Type B pancreatic cell (in vitro differentiated cells): Measurements from ENCODE around the gene KRCC1. TPM values are rescaled to one million over a fixed set of nuclear protein-coding genes. Genes with fewer than 3 reads are reported as not detected.
"Not testable (repeated sequence)": the region's sequence is repeated elsewhere in the genome, so short reads cannot be mapped to it uniquely, and the experiment has no call there.

Experiments
- DNase-seq: peaks from one replicate; pipeline ENCODE4 v3.0.0; 2021; ENCODE audit warnings: mixed read lengths; ENCODE audit not compliant: unreplicated experiment; ENCODE audit errors: extremely low spot score
- H3K27ac Mint-ChIP-seq: 2 replicates; pipeline ENCODE4 v1.8.0; 2021; ENCODE audit warnings: mild to moderate bottlenecking, mixed read lengths
- H3K27me3 Mint-ChIP-seq: 2 replicates; pipeline ENCODE4 v1.8.0; 2021; ENCODE audit warnings: mixed read lengths
- H3K36me3 Mint-ChIP-seq: 2 replicates; pipeline ENCODE4 v1.8.0; 2021; ENCODE audit warnings: mixed read lengths
- H3K4me1 Mint-ChIP-seq: one replicate; pipeline ENCODE4 v1.8.0; 2021; ENCODE audit warnings: mixed read lengths; ENCODE audit not compliant: unreplicated experiment
- H3K4me3 Mint-ChIP-seq: 2 replicates; pipeline ENCODE4 v1.8.0; 2021; ENCODE audit warnings: mild to moderate bottlenecking, mixed read lengths
- H3K9me3 Mint-ChIP-seq: 2 replicates; pipeline ENCODE4 v1.8.0; 2021; ENCODE audit warnings: mixed read lengths
- microRNA-seq: library from miRNA; unstranded; fragments of <30 nt; microRNA quantifications from one replicate; pipeline ENCODE4, GENCODE V29; 2020
- total RNA-seq: library from RNA; stranded (reverse); gene quantifications from 2 replicates; pipeline ENCODE4 v1.2.1, GENCODE V29; 2021; ENCODE audit warnings: low replicate concordance

The KRCC1 gene
- total RNA-seq, 1 donor from 2014 or later = 18.6 TPM

DNA sequence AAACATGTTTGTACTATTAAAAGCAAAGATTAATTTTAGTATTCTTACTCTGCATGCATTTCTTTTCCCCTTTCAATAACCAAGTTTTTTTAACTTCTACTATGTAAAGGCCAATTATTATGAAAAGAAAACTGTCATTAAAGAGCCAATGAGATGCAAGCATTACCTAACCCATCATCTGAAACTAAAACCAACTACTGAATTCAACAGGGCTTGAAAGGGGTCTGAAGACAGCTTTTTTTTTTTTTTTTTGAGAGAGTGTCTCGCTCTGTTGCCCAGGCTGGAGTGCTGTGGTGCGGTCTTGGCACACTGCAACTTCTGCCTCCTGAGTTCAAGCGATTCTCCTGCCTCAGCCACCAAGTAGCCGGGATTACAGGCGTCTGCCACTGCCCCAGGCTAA is 69.7 kb downstream of the KRCC1 start:
- H3K36me3 Mint-ChIP-seq, H3K4me1 Mint-ChIP-seq, H3K27ac Mint-ChIP-seq, DNase-seq, H3K27me3 Mint-ChIP-seq, H3K4me3 Mint-ChIP-seq, H3K9me3 Mint-ChIP-seq: not testable (repeated sequence)

DNA sequence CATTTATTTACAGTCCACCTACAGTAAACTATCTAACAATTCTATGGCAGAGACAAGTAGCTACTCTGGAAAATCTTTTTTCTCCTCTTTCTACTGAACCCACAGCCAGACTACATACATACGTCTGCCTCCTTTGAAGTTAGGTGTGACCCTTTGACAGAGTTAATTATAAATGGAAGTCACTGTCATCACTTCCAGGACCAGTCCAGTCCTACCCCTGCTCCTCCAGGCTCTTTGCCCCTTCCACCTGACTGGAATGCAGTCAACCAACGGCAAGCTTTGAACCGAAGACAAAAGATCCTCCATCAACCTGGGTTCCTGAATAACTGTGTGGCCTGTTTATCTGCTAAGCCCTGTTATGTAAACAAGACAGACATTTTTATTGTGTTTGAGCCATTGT is 74.4 kb downstream of the KRCC1 start:
- not testable (repeated sequence) for H3K4me3 Mint-ChIP-seq, H3K27ac Mint-ChIP-seq, H3K9me3 Mint-ChIP-seq, H3K4me1 Mint-ChIP-seq, H3K27me3 Mint-ChIP-seq, H3K36me3 Mint-ChIP-seq, DNase-seq

Small RNA genes lying within 50 kb of the gene (microRNA-seq; reads per million reads assigned to microRNA genes)
- gene MIR4780 = not detected

Other genes with a start within 250 kb of the KRCC1 start
- 7.5 and 11.3 TPM in 2 replicates for gene RGPD2, start 230.0 kb downstream of the KRCC1 start, total RNA-seq
- gene RNU2-63P, start 39.2 kb downstream of the KRCC1 start, total RNA-seq = 4.9 and 18.8 TPM in 2 replicates
- 0.87 TPM in 1 of 2 replicates, not detected in the other for gene SMYD1, start 12.0 kb upstream of the KRCC1 start, total RNA-seq
- gene FABP1, start 72.3 kb upstream of the KRCC1 start, total RNA-seq = 28.2 and 56.2 TPM in 2 replicates
- 3.9 and 7.8 TPM in 2 replicates for gene THNSL2, start 114.6 kb upstream of the KRCC1 start, total RNA-seq